Ascending aorta (tissue), 2 donors: ENCODE results near the gene DGAT2L6. TPM values are rescaled to one million over a fixed set of nuclear protein-coding genes. Genes with fewer than 3 reads are reported as not detected.
"Not testable (repeated sequence)": the region's sequence is repeated elsewhere in the genome, so short reads cannot be mapped to it uniquely, and the experiment has no call there.

Source experiments
- DNase-seq, 2 donors: peaks; one replicate each; pipeline ENCODE4 v3.0.0-alpha.2; 2019; ENCODE audit warnings: low spot score in 2 of 2
- H3K27ac ChIP-seq, 2 donors: fragments of 200-600 bp; sonication (generic); one replicate each; pipeline ENCODE4 v1.5.1; 2016 to 2017; ENCODE audit warnings: mild to moderate bottlenecking in 1 of 2
- H3K27me3 ChIP-seq: fragments of 200-600 bp; sonication (generic); one replicate; pipeline ENCODE4 v1.5.1; 2017
- H3K36me3 ChIP-seq, 2 donors: fragments of 200-600 bp; sonication (generic); one replicate each; pipeline ENCODE4 v1.5.1; 2016
- H3K4me1 ChIP-seq, 2 donors: fragments of 200-600 bp; sonication (generic); one replicate each; pipeline ENCODE4 v1.5.1; 2016 to 2017; ENCODE audit warnings: mild to moderate bottlenecking in 1 of 2
- H3K4me3 ChIP-seq, 2 donors: fragments of 200-600 bp; sonication (generic); one replicate each; pipeline ENCODE4 v1.5.1; 2016 to 2017; ENCODE audit warnings: mild to moderate bottlenecking in 1 of 2
- H3K9me3 ChIP-seq, 2 donors: fragments of 200-600 bp; sonication (generic); one replicate each; pipeline ENCODE4 v1.5.1; 2016
- CTCF ChIP-seq, 3 experiments: fragments of 200-600 bp in 2 of 3; fragments of 450-650 bp in 1 of 3; sonication (generic) in 2 of 3; IDR thresholded peaks; one replicate each; pipeline ENCODE4 v1.5.1; 2016 to 2019; ENCODE audit warnings: antibody characterized with exemption in 3 of 3, mild to moderate bottlenecking in 1 of 3, moderate library complexity in 1 of 3
- intact Hi-C: fragments of 100-400 bp; cut with DNase I; formaldehyde crosslinking; loops from one replicate; pipeline ENCODE4 v1.15.1; 2023
- total RNA-seq: library from RNA; depleted of rRNA; stranded (reverse); fragments of >200 nt; gene quantifications from one replicate; pipeline ENCODE4 v1.1.0, GENCODE V29; 2016

DGAT2L6 gene
- total RNA-seq, 1 donor from 2014 or later: not detected

DNA sequence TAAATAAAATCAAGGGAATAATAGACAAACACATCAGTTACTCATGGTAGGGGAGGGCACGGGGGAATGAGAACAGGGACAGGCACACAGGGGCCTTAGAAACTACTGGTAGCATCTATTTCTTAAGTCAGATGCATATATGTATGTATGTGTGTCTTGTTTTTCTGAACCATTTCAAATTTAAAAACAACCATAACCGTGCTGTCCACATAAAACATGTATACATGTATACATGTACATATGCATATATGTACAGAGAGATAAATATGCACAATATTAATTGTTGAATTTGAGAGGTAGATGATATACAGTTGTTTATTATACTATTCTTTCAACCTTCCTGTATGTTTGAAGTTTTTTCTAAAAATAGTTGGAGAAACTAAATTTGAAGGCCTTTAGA, 49.4 kb downstream of the DGAT2L6 start:
- no peaks in the 10 kb centered on the region for H3K4me1 ChIP-seq
- no peaks in the 10 kb centered on the region for H3K9me3 ChIP-seq
- intact Hi-C loops: no loop called here
- no peak for DNase-seq
- TF ChIP-seq CTCF (IDR thresholded peaks at IDR 0.05): no peak
- no peak overlapping the region for H3K4me3 ChIP-seq
- no peak overlapping the region for H3K27ac ChIP-seq
- no peaks in the 10 kb centered on the region for H3K36me3 ChIP-seq
- H3K27me3 ChIP-seq: no peaks in the 10 kb centered on the region

GRCh38 chrX:70231666-70232065, 54.4 kb downstream of the DGAT2L6 start:
- no peak for TF ChIP-seq CTCF (IDR thresholded peaks at IDR 0.05)
- H3K4me3 ChIP-seq: no peak overlapping the region
- no peaks in the 10 kb centered on the region for H3K36me3 ChIP-seq
- DNase-seq: no peak
- intact Hi-C loops: no loop called here
- H3K9me3 ChIP-seq: no peaks in the 10 kb centered on the region
- H3K4me1 ChIP-seq: no peaks in the 10 kb centered on the region
- H3K27me3 ChIP-seq: no peaks in the 10 kb centered on the region
- no peak overlapping the region for H3K27ac ChIP-seq

GRCh38 chrX:70234355-70234754, 57.1 kb downstream of the DGAT2L6 start, which contains the start of gene AWAT1:
Gene AWAT1 (plus strand): TSS chrX:70234655. CDS start chrX:70234696, 41 bp downstream.
- intact Hi-C loops: no loop called here
- Histone ChIP-seq H3K4me3 (no peak within 1 kb of the TSS), H3K27ac (no peak within 1 kb of the TSS), H3K27me3 (no peaks in the 10 kb centered on the region), H3K9me3 (no peaks in the 10 kb centered on the region), H3K36me3 (no peaks in the 10 kb centered on the region), H3K4me1 (no peaks in the 10 kb centered on the region)
- DNase-seq: no peak
- TF ChIP-seq CTCF (IDR thresholded peaks at IDR 0.05): no peak

DNA sequence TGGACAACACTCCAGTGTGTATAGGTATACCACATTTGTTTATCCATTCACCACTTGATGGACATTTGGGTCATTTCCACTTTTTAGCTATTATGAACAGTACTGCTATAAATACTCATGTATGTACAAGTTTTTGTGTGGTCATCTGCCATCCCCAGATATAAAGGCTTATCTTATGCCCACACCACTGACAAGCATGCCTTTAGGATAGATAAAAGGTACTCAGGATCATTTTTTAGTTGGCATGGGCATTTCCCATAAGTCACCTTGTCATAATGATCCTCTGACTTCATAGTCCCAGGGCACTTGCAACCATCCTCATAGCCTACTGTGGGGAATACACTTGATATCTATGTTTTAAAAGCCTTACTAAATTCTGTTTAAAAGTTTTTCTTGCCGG, 63.5 kb downstream of the DGAT2L6 start:
- intact Hi-C loops: no loop called here

DNA sequence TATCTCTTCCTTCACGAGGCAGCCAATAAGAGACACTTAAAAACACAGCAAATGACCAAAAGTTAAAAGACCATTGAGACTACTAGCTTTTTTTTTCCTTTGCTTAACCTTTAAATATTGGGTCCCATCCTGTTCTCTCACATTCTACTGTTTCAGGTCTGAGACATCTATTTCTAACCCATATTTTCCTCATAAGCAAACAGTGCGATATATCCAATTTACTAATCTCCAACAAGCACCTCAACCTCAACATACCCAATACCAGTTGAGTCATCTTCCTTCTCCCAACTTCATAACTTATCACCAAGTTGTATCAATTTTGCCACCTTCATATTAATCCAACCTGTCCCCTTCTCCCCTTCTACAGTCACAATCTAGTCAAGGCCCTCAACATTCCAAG, 64.2 kb downstream of the DGAT2L6 start:
- H3K27me3 ChIP-seq: no peaks in the 10 kb centered on the region
- H3K27ac ChIP-seq: no peak overlapping the region
- no peaks in the 10 kb centered on the region for H3K4me1 ChIP-seq
- H3K36me3 ChIP-seq: no peaks in the 10 kb centered on the region
- intact Hi-C loops: no loop called here
- no peaks in the 10 kb centered on the region for H3K9me3 ChIP-seq
- H3K4me3 ChIP-seq: no peak overlapping the region
- TF ChIP-seq CTCF (IDR thresholded peaks at IDR 0.05): no peak
- DNase-seq: no peak

More for the DNA sequence above, 63.5 kb downstream of the DGAT2L6 start:
- DNase-seq: no peak
- H3K27me3 ChIP-seq: no peaks in the 10 kb centered on the region
- no peaks in the 10 kb centered on the region for H3K36me3 ChIP-seq
- TF ChIP-seq CTCF (IDR thresholded peaks at IDR 0.05): no peak
- no peaks in the 10 kb centered on the region for H3K4me1 ChIP-seq
- no peak overlapping the region for H3K27ac ChIP-seq
- H3K4me3 ChIP-seq: no peak overlapping the region
- no peaks in the 10 kb centered on the region for H3K9me3 ChIP-seq

- H3K27me3 ChIP-seq, DNase-seq, intact Hi-C loops, H3K27ac ChIP-seq, H3K36me3 ChIP-seq, H3K4me3 ChIP-seq, H3K9me3 ChIP-seq, H3K4me1 ChIP-seq: not testable (repeated sequence)
Measured at GRCh38 chrX:70243601-70244000, 66.3 kb downstream of the DGAT2L6 start.
